ENCODE measurements around the gene CCDC40.

The CCDC40 gene

DNA sequence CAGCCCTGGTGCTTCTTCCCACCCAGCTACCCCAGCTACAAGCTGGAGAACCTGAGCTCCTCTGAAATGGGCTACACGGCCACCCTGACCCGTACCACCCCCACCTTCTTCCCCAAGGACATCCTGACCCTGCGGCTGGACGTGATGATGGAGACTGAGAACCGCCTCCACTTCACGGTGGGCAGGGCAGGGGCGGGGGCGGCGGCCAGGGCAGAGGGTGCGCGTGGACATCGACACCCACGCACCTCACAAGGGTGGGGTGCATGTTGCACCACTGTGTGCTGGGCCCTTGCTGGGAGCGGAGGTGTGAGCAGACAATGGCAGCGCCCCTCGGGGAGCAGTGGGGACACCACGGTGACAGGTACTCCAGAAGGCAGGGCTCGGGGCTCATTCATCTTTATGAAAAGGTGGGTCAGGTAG, 68.5 kb downstream of the CCDC40 start:
- DNase-seq: no peak

DNA sequence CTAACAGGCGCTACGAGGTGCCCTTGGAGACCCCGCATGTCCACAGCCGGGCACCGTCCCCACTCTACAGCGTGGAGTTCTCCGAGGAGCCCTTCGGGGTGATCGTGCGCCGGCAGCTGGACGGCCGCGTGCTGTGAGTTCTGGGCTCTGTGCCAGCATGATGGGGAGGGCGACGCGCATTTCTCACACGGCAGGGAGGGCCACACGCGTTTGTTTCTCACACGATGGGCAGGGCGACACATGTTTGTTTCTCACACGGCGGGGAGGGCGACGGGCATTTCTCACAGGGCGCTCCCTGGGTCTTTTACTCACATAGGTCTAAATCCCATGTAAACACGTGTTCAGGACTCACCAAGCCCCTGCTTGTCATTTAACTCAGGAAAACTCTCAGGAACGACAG, 69.3 kb downstream of the CCDC40 start:
- peak; percentile 18 for DNase-seq

DNA sequence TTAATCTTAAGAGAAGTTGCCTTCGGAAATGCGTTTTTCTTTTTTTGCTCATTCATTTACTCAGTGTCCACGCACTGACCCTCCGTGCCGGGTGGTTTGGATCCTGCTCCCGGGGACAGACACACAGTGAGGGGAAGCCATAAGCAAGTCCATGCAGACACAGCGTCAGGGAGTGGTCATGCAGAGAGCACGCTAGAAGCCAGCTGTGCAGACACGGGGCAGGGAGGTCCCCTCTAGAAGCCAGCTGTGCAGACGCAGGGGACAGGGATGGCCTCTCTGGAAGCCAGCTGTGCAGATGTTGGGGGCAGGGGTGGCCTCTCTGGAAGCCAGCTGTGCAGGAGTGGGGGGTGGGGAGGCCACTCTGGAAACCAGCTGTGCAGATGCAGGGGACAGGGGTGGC, 69.7 kb downstream of the CCDC40 start:
- DNase-seq: no peak

- DNase-seq: no peak
These were observed 70.3 kb downstream of the CCDC40 start for GRCh38 chr17:80106751-80107150.

DNA sequence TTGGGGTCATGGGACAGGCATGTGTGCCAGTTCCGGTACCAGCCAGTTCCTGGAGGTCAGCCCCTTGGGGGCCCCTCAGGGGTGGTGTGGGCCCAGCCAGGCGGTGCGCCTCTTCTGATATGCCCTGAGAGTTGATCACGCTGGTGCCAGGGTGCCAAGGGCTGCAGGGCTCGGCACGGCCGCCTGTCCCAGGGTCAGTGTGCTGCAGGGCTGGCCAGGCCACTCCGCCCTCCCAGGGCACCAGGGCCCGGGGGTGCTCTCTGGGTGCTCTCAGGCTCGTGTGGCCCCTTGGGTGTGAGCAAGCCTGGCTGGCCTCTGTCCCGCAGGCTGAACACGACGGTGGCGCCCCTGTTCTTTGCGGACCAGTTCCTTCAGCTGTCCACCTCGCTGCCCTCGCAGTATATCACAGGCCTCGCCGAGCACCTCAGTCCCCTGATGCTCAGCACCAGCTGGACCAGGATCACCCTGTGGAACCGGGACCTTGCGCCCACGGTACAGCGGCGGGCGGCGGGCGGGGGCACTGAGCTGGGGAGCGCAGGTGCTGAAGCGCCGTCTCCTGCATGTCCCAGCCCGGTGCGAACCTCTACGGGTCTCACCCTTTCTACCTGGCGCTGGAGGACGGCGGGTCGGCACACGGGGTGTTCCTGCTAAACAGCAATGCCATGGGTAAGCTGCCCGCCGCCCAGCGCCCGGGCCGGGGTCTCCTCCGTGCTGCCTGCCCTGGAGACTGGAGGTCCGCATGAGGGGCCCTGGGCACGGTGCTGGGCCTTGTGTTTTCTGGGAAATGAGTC, 71.0 kb downstream of the CCDC40 start:
- no peak for DNase-seq

GRCh38 chr17:80108036-80108971, 71.9 kb downstream of the CCDC40 start:
- DNase-seq: no peak

DNA sequence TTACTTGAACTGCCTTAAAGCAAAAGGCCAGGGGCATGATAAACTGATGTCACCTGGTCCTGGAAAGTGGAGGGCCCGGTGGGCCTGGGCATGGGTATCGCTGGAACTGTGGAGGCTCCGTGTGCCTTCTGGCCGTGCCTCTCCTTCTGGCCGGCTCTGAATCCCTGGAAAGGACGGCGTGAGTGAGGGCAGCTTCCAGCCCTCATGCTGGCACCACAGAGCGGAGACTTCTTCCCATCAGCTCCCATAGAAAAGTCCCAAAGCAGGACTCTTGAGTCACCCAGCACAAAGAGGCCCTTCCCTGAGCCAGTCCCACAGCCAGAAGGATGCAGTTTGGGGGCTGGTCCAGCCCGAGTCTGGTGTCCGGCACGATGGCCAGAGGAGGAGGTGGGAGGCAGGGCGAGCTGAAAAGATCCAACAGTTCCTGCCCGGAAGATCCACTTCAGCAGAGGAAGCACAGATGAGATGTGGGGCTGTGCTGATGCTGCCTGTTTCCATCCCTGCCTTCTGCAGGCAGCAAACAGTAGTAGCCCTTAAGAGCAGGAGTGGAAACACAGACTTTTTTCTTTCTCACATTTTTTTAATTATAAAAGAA, 72.7 kb downstream of the CCDC40 start:
- no peak for DNase-seq

DNA sequence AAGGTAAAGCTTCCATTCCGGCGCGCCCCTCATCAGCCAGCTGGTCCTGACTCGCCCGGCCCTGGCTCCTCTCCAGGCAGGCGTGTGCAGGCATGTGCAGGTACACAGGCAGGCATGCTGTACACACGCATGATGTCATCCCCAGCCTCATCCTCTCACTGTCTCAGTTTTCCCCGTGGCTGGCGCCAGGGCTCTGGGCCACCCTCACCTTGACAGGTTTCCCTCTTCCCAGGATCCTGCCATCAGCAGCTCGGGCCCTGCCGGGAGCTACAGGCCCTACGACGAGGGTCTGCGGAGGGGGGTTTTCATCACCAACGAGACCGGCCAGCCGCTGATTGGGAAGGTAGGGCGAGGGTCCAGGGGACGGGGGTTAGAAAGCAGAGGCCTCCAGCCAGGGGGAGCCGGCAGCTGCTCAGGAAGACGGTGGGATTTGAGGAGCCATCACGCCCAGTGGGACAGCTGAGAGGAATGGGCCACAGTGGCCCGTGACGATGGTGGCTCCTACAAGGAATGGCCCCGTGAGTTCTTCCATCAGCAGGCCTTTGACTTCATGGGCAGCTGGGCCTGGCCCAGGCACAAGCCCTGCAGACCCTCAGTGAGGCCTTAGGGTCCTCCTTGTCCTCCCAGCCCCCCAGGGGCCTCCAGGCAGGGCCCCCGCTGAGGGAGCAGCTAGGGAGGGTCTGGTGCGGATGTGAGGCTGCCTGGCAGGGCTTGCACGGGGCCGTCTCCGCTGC, 73.4 kb downstream of the CCDC40 start:
- peak; percentile 57 for DNase-seq

DNA sequence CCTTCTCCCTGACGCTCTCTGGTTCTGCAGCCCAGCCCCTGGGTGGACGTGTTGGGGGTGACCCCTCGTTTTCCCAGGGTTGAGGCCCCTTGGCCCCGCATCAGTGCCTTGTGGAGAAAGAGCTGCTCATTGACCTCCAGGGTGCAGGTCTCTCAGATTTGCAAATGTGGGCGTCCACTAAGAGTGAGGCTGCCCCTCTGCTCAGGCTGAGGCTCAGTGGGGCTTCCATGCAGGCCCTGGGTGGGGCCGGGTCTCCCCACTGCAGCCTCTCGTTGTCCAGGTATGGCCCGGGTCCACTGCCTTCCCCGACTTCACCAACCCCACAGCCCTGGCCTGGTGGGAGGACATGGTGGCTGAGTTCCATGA, 74.0 kb downstream of the CCDC40 start:
- no peak for DNase-seq

- DNase-seq: no peak
These were observed 74.7 kb downstream of the CCDC40 start for GRCh38 chr17:80110927-80111701.

DNA sequence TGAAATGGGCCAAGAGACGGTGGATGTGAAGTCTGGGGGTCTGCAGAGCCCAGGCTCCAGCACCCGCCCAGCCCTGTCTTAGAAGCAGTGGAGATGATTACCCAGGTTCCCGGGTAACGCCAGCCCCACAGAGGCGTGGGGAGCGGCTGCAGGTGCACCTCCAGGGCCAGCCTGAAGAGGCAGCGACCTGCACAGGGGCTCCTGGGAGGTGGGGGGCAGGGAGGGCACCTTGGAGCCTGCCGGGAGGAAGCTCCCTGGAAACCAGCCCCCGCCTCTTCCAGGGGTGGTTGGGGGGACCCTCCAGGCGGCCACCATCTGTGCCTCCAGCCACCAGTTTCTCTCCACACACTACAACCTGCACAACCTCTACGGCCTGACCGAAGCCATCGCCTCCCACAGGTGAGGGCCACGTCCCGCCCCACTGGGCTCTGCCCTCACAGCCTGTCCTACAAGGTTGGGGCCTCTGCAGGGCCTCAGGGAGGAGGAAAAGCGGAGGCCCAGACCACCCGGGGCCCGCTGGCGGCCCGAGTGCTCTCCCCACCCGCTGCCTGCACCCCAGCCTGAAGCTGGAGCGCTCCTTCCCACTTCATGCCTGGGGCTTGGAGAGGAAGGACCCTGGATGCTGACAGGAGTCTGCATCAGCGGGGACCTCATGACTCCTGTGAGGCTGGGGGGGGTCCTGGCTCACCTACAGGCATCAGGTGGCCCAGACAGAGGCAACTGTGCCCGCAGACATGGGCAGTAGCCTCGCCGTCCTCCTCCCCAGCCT, 75.4 kb downstream of the CCDC40 start:
- no peak for DNase-seq

- DNase-seq: no peak
These were observed 76.1 kb downstream of the CCDC40 start for GRCh38 chr17:80112471-80113032.

DNA sequence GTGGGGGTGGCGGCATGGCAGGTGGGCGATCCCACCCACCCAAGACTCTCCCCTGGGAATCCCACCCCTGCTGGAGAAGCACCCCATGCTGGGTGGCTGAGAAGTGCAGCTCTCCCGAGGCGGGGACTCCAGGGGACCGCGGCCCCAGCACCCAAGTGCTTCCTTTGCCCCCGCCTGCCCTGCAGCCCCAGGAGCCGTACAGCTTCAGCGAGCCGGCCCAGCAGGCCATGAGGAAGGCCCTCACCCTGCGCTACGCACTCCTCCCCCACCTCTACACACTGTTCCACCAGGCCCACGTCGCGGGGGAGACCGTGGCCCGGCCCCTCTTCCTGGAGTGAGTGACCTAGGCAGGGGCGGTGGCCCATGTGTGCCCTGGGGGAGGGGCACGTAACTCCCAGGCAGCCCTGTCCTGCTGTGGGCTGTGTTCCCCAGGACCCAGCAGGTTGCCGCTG, 76.6 kb downstream of the CCDC40 start:
- DNase-seq: no peak

- no peak for DNase-seq
These were observed 78.3 kb downstream of the CCDC40 start for GRCh38 chr17:80114758-80115157.

- no peak for DNase-seq
These were observed 78.7 kb downstream of the CCDC40 start for GRCh38 chr17:80115159-80115558.

- DNase-seq: no peak
These were observed 80.0 kb downstream of the CCDC40 start for GRCh38 chr17:80116276-80116920.

- no peak for DNase-seq
These were observed 80.5 kb downstream of the CCDC40 start for GRCh38 chr17:80116921-80117380.

DNA sequence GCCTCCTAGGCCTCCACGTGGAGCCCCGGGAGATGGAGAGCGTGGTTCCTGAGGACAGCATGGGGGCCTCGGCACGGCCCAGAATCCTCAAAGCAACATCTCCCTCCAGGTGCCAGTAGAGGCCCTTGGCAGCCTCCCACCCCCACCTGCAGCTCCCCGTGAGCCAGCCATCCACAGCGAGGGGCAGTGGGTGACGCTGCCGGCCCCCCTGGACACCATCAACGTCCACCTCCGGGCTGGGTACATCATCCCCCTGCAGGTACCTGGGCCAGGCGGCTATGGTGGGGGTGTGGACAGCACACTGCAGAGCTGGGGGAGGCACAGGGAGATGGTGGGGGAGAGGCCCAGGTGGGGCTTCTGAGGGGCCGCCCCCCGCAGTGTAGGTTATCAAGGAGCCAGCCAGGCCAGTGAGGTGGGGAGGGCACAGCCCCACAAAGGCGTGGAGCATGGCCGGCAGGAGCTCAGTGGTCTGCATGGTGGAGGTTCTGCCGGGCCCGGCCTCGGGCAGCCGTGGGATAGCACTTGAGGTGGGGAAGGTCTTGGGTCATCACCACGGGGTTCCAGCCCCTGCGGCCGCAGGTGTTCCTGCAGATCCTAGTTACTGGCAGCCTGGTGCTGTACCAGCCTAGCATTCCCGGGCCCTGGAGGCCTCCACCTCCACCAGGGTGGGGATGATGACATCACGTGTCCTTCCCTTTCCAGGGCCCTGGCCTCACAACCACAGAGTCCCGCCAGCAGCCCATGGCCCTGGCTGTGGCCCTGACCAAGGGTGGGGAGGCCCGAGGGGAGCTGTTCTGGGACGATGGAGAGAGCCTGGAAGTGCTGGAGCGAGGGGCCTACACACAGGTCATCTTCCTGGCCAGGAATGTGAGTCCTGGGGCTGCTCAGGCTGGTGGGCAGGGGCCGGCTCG, 81.3 kb downstream of the CCDC40 start:
- no peak for DNase-seq
